ENCODE measurements around the gene NOC2L. TPM values are rescaled to one million over a fixed set of nuclear protein-coding genes. Genes with fewer than 3 reads are reported as not detected.
A peak's percentile ranks its signal among the peaks of the same experiment; 100 is the strongest.

NOC2L gene
- total RNA-seq, 4 donors from 2014 or later, result 35.3 to 54.1 (median 47.5) TPM

DNA sequence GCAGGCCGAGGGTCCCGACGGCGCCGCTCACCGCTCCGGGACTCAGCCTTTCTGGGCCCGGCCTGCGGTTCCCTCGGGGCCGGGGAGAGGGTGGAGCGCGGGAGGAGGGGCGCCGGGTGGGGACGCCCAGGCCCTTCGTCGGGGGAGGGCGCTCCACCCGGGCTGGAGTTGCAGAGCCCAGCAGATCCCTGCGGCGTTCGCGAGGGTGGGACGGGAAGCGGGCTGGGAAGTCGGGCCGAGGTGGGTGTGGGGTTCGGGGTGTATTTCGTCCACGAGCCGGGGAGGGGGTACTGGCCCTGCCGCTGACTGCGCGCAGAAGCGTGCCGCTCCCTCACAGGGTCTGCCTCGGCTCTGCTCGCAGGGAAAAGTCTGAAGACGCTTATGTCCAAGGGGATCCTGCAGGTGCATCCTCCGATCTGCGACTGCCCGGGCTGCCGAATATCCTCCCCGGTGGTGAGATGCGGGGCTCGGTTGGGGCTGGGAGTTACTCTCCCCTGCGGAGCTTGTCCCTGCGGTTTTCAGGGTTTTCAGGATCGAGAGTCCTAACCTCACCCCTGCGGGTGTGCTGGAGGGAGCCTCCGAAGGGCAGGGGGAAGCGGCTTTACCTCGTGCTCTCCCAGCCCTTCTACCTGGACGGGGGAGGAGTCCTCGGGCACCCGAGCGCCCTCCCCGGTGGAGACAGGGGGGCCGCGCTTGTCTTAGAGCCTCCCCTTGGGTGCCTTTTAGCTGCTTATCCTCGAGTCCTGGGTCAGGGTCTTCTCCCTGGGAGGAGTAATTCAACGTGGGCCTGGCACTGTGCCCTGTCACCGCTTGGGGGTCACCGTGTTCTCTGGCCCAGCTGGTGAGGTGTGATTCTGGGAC lies 33.3 kb downstream of the NOC2L start:
- Histone ChIP-seq H3K36me3 (no peaks in the 10 kb centered on the region), H3K9me3 (no peaks in the 10 kb centered on the region), H3K4me3 (peak overlapping the region; percentile 57 to 75 (median 62)), H3K27me3 (peaks cover 5 to 99% (median 16%) of the 10 kb centered on the region in 4 donors), H3K27ac (replicated peaks in 1 of 4) (no peak overlapping the region), H3K4me1 (peaks cover 27 to 53% (median 46%) of the 10 kb centered on the region in 4 donors)
- 1% methylated on average over 18 of the region's 65 CpGs for WGBS
- TF ChIP-seq POLR2A (IDR thresholded peaks at IDR 0.05; ENCODE audit: low read depth) (no peak), POLR2AphosphoS5 (IDR thresholded peaks at IDR 0.05) (peak in 1 of 2 donors; percentile 29), EP300 (IDR thresholded peaks at IDR 0.05) (no peak)
- TF ChIP-seq, protein P1, sequence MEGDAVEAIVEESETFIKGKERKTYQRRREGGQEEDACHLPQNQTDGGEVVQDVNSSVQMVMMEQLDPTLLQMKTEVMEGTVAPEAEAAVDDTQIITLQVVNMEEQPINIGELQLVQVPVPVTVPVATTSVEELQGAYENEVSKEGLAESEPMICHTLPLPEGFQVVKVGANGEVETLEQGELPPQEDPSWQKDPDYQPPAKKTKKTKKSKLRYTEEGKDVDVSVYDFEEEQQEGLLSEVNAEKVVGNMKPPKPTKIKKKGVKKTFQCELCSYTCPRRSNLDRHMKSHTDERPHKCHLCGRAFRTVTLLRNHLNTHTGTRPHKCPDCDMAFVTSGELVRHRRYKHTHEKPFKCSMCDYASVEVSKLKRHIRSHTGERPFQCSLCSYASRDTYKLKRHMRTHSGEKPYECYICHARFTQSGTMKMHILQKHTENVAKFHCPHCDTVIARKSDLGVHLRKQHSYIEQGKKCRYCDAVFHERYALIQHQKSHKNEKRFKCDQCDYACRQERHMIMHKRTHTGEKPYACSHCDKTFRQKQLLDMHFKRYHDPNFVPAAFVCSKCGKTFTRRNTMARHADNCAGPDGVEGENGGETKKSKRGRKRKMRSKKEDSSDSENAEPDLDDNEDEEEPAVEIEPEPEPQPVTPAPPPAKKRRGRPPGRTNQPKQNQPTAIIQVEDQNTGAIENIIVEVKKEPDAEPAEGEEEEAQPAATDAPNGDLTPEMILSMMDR (IDR thresholded peaks at IDR 0.05), result no peak
- intact Hi-C loops (cut with DNase I), result no loop called here
- DNase-seq (ENCODE audit: extremely low spot score), result no peak

GRCh38 chr1:924656-925560 lies 34.1 kb downstream of the NOC2L start:
- no peak for DNase-seq (ENCODE audit: extremely low spot score)
- Histone ChIP-seq H3K4me1 (peaks cover 32 to 61% (median 54%) of the 10 kb centered on the region in 4 donors), H3K27ac (replicated peaks in 1 of 4) (peak overlapping the region; percentile 56 to 68 (median 60)), H3K27me3 (peaks cover 6 to 99% (median 19%) of the 10 kb centered on the region in 4 donors), H3K4me3 (peak overlapping the region; percentile 57 to 75 (median 62)), H3K9me3 (no peaks in the 10 kb centered on the region), H3K36me3 (no peaks in the 10 kb centered on the region)
- intact Hi-C loops (cut with DNase I), result no loop called here
- WGBS, result 2% methylated on average over 17 of the region's 120 CpGs
- TF ChIP-seq, protein P1 (IDR thresholded peaks at IDR 0.05), result no peak
- TF ChIP-seq EP300 (IDR thresholded peaks at IDR 0.05) (no peak), POLR2A (IDR thresholded peaks at IDR 0.05; ENCODE audit: low read depth) (no peak), POLR2AphosphoS5 (IDR thresholded peaks at IDR 0.05) (no peak)

GRCh38 chr1:923991-924655 lies 34.9 kb downstream of the NOC2L start:
- no peak for DNase-seq (ENCODE audit: extremely low spot score)
- intact Hi-C loops (cut with DNase I), result no loop called here
- no peak for TF ChIP-seq POLR2A (IDR thresholded peaks at IDR 0.05; ENCODE audit: low read depth)
- no peak for TF ChIP-seq EP300 (IDR thresholded peaks at IDR 0.05)
- no peak for TF ChIP-seq POLR2AphosphoS5 (IDR thresholded peaks at IDR 0.05)
- TF ChIP-seq, protein P1 (IDR thresholded peaks at IDR 0.05), result no peak
- no peaks in the 10 kb centered on the region for H3K9me3 ChIP-seq
- H3K4me1 ChIP-seq, result peaks cover 32 to 66% (median 54%) of the 10 kb centered on the region in 4 donors
- peak overlapping the region; percentile 57 to 75 (median 62) for H3K4me3 ChIP-seq
- peaks cover 6 to 99% (median 22%) of the 10 kb centered on the region in 4 donors for H3K27me3 ChIP-seq
- 0% methylated on average over 42 of the region's 98 CpGs for WGBS
- peak overlapping the region; percentile 56 to 68 (median 60) for H3K27ac ChIP-seq (replicated peaks in 1 of 4)
- H3K36me3 ChIP-seq, result no peaks in the 10 kb centered on the region

DNA sequence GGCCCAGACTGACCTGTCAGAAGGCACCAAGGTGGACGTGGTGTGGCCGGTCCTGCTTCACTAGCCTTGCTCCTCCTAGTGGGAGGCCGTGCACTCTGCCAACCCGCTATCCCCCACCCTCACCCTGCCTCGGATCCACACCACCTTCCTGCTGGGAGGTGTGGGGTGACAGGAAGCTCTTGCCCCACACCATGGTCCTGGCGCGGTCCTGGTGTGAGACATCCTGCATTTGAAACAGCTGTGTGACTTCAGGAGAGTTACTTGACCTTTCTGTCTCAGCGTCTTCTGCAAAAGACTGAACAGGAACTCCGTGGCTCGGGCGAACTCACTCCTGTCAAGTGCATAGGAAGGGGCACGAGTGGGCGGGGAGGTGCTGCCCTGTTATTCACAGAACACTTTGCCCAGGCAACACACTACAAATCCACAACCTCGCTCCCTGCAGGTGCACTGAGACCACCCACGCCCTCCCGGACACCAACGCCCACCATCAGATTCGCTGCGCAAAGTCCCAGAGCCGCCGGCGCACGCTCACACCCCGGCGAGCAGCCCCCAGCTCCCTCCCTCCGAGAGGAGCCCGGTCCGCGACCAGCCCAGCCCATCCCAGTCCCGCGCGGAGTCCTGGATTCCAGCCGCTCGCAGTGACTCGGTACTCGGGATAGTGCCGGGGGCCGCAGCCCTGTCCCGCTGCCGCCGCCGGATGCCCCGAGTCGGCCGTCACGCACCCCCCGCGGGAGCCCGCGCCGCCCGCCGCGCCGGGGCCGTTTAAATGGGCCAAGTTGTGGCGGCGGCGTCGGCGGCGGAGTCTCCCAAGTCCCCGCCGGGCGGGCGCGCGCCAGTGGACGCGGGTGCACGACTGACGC lies 35.7 kb downstream of the NOC2L start, which contains the start of gene SAMD11:
TSS of gene SAMD11 (plus strand) at position 793 of the 860 bp plus-strand sequence. CDS start 509 bp downstream, outside the sequence.
- peak within 1 kb of the TSS; percentile 56 to 68 (median 60) for H3K27ac ChIP-seq (replicated peaks in 1 of 4)
- intact Hi-C loops (cut with DNase I), result no loop called here

More for the DNA sequence above, 35.7 kb downstream of the NOC2L start, which contains the start of gene SAMD11:
- TF ChIP-seq POLR2AphosphoS5 (IDR thresholded peaks at IDR 0.05) (peak in 1 of 2 donors; percentile 20), POLR2A (IDR thresholded peaks at IDR 0.05; ENCODE audit: low read depth) (no peak), EP300 (IDR thresholded peaks at IDR 0.05) (no peak)
- TF ChIP-seq, protein P1 (IDR thresholded peaks at IDR 0.05), result peak in 1 of 3 experiments; percentile 33
- 10% methylated on average over 31 of the region's 72 CpGs for WGBS
- peaks cover 6 to 99% (median 22%) of the 10 kb centered on the region in 4 donors for H3K27me3 ChIP-seq
- H3K4me3 ChIP-seq, result peak within 1 kb of the TSS; percentile 57 to 75 (median 62)
- H3K9me3 ChIP-seq, result no peaks in the 10 kb centered on the region
- DNase-seq (ENCODE audit: extremely low spot score), result no peak
- no peaks in the 10 kb centered on the region for H3K36me3 ChIP-seq
- H3K4me1 ChIP-seq, result peaks cover 32 to 66% (median 54%) of the 10 kb centered on the region in 4 donors

All from esophagus muscularis mucosa (tissue), 4 donors.